Prostate gland (tissue), 2 donors: Measurements from ENCODE around the gene EVI5.

Experiments
- CTCF ChIP-seq, 4 experiments: fragments of 200-600 bp in 2 of 4; fragments of 450-650 bp in 2 of 4; sonication (generic) in 2 of 4; IDR thresholded peaks; 1 replicate in 3 of 4; 2 replicates in 1 of 4; pipeline ENCODE4 v1.5.1; 2016 to 2019; ENCODE audit warnings: antibody characterized with exemption in 4 of 4, mild to moderate bottlenecking in 2 of 4, moderate library complexity in 2 of 4
- POLR2A ChIP-seq: fragments of 450-650 bp; IDR thresholded peaks from one replicate; pipeline ENCODE4 v1.6.1; 2016; ENCODE audit warnings: antibody characterized with exemption, mild to moderate bottlenecking
- POLR2AphosphoS5 ChIP-seq: sonication (generic); formaldehyde crosslinking; IDR thresholded peaks from one replicate; pipeline ENCODE4 v1.6.1; 2017; ENCODE audit warnings: antibody characterized with exemption

GRCh38 chr1:92762355-92762754 lies 22.6 kb downstream of the EVI5 start:
- TF ChIP-seq CTCF (IDR thresholded peaks at IDR 0.05) (no peak), POLR2A (no peak), POLR2AphosphoS5 (no peak)
